ENCODE results near the gene ROBO1. TPM values are rescaled to one million over a fixed set of nuclear protein-coding genes. Genes with fewer than 3 reads are reported as not detected.

Gene ROBO1
- total and polyA plus RNA-seq, 2 of the 8 experiments (the other 6 are each of a cell fraction or from before 2014, with no cell fraction given), result 51.4 to 91.0 TPM

DNA sequence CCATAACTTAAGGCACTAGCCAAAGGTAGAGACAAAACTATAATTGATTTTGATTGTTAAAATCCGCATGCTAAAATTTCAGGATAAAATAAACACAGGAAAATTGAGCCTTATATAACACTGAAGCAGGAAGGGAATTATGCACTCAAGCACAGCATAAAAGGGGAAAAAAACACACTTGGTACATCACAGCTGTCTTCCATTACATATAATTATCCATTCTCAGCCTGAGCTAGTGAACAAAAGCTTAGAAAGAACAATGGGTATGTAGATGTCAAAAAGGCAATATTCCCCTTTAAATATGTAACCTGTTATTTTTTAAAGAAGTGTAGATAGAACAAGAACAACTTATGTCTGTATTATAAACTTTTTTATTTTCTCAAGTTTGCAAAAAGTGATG lies 899.2 kb downstream of the ROBO1 start:
- Histone ChIP-seq H4K8ac (ENCODE audit: extremely low read depth, insufficient read depth, low read length) (no peak overlapping the region), H2BK5ac (ENCODE audit: low read depth, low read length) (no peak overlapping the region), H3K18ac (ENCODE audit: extremely low read depth, low read length) (no peak overlapping the region), H3K4me3 (ENCODE audit: extremely low read depth in 1 of 4, insufficient read depth in 2 of 4, low read depth in 3 of 4, low read length in 4 of 4) (no peak overlapping the region), H4K5ac (ENCODE audit: insufficient read length, low read depth, low read length) (no peak overlapping the region), H2BK20ac (ENCODE audit: low read length) (no peak overlapping the region), H2BK12ac (ENCODE audit: low read depth, low read length) (no peak overlapping the region), H3K56ac (replicated peaks; ENCODE audit: insufficient read length, low read depth, low read length) (no peak overlapping the region), H3K23ac (ENCODE audit: insufficient read length) (no peak overlapping the region), H3K4me2 (ENCODE audit: insufficient read depth in 1 of 2, low read depth in 2 of 2, low read length in 2 of 2) (no peak overlapping the region), H2AK5ac (ENCODE audit: low read depth, low read length) (no peak overlapping the region), H3K9me3 (ENCODE audit: insufficient read depth in 2 of 2, low read depth in 1 of 2, low read length in 1 of 2) (no peaks in the 10 kb centered on the region), H3K4ac (replicated peaks; ENCODE audit: insufficient read length, low read depth, low read length) (no peak overlapping the region), H4K20me1 (replicated peaks in 1 of 2; ENCODE audit: control insufficient read depth in 1 of 2, insufficient read depth in 2 of 2, low read length in 2 of 2) (no peaks in the 10 kb centered on the region), H3K23me2 (ENCODE audit: low read depth, low read length) (no peaks in the 10 kb centered on the region), H2AFZ (ENCODE audit: low read length) (no peak overlapping the region), H3K9ac (replicated peaks in 1 of 4; ENCODE audit: extremely low read depth in 1 of 4, low read depth in 3 of 4, low read length in 3 of 4) (no peak overlapping the region), H3K79me2 (ENCODE audit: control insufficient read depth in 1 of 2, insufficient read depth in 2 of 2, low read length in 2 of 2) (peaks cover 0 to 28% of the 10 kb centered on the region in 2 experiments; a peak in 2 of 4 replicates), H3K27me3 (replicated peaks in 1 of 4; ENCODE audit: control insufficient read depth in 3 of 4, extremely low read depth in 1 of 4, insufficient read depth in 3 of 4, low read length in 3 of 4) (no peaks in the 10 kb centered on the region), H4K91ac (replicated peaks; ENCODE audit: insufficient read length, low read length) (no peak overlapping the region), H3K27ac (ENCODE audit: low read depth, low read length) (no peak overlapping the region), H3K14ac (ENCODE audit: insufficient read length) (no peak overlapping the region), H2BK120ac (replicated peaks; ENCODE audit: low read depth, low read length) (no peak overlapping the region), H3K36me3 (ENCODE audit: control insufficient read depth in 2 of 4, insufficient read depth in 4 of 4, low read length in 3 of 4) (no peaks in the 10 kb centered on the region), H3K79me1 (ENCODE audit: low read depth, low read length) (no peaks in the 10 kb centered on the region), H3K4me1 (replicated peaks in 1 of 4; ENCODE audit: control insufficient read depth in 3 of 4, insufficient read depth in 4 of 4, low read length in 3 of 4) (peaks cover 0 to 15% (median 6%) of the 10 kb centered on the region in 4 experiments; a peak in 5 of 7 replicates), H2BK15ac (ENCODE audit: low read length) (no peak overlapping the region)
- CTCF ChIA-PET (ENCODE audit: partially characterized antibody), result no interaction called here
- DNase-seq (ENCODE audit: low read depth in 1 of 2, low spot score in 2 of 2) (no peak), FAIRE-seq (no peak)
- TF ChIP-seq CHD1 (IDR thresholded peaks at IDR 0.05; ENCODE audit: low read depth, low read length) (no peak), CEBPB (IDR thresholded peaks at IDR 0.05; ENCODE audit: low read depth, low read length) (no peak), NANOG (IDR thresholded peaks at IDR 0.05; ENCODE audit: insufficient read depth, low read depth, low read length, poor library complexity, severe bottlenecking) (no peak), EZH2 (IDR thresholded peaks at IDR 0.05; ENCODE audit: low read depth, low read length, severe bottlenecking) (no peak), SRF (IDR thresholded peaks at IDR 0.05; ENCODE audit: low read depth, low read length) (no peak), RNF2 (IDR thresholded peaks at IDR 0.05; ENCODE audit: borderline replicate concordance, low read depth, low read length, missing control alignments, poor library complexity, severe bottlenecking) (no peak), TCF12 (IDR thresholded peaks at IDR 0.05; ENCODE audit: low read depth, low read length) (no peak), POLR2AphosphoS5 (IDR thresholded peaks at IDR 0.05; ENCODE audit: low read depth, low read length) (no peak)
- TF ChIP-seq, protein P1, sequence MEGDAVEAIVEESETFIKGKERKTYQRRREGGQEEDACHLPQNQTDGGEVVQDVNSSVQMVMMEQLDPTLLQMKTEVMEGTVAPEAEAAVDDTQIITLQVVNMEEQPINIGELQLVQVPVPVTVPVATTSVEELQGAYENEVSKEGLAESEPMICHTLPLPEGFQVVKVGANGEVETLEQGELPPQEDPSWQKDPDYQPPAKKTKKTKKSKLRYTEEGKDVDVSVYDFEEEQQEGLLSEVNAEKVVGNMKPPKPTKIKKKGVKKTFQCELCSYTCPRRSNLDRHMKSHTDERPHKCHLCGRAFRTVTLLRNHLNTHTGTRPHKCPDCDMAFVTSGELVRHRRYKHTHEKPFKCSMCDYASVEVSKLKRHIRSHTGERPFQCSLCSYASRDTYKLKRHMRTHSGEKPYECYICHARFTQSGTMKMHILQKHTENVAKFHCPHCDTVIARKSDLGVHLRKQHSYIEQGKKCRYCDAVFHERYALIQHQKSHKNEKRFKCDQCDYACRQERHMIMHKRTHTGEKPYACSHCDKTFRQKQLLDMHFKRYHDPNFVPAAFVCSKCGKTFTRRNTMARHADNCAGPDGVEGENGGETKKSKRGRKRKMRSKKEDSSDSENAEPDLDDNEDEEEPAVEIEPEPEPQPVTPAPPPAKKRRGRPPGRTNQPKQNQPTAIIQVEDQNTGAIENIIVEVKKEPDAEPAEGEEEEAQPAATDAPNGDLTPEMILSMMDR (IDR thresholded peaks at IDR 0.05; ENCODE audit: control extremely low read depth in 1 of 3, insufficient read depth in 1 of 3, low read depth in 1 of 3, low read length in 3 of 3), result no peak
- POLR2A ChIA-PET (ENCODE audit: partially characterized antibody), result no interaction called here
- 88% methylated on average over 1 of the region's 1 CpG; no CpG with 5 or more reads in 1 of the 2 experiments for WGBS, 2 experiments (ENCODE audit: extremely low coverage in 1 of 2, insufficient coverage in 1 of 2, insufficient read length in 1 of 2, insufficient replicate concordance in 2 of 2, low coverage in 1 of 2, low lambda C conversion rate in 2 of 2, missing lambda C conversion rate in 1 of 2)
